ENCODE data around the gene NKX6-2.

DNA sequence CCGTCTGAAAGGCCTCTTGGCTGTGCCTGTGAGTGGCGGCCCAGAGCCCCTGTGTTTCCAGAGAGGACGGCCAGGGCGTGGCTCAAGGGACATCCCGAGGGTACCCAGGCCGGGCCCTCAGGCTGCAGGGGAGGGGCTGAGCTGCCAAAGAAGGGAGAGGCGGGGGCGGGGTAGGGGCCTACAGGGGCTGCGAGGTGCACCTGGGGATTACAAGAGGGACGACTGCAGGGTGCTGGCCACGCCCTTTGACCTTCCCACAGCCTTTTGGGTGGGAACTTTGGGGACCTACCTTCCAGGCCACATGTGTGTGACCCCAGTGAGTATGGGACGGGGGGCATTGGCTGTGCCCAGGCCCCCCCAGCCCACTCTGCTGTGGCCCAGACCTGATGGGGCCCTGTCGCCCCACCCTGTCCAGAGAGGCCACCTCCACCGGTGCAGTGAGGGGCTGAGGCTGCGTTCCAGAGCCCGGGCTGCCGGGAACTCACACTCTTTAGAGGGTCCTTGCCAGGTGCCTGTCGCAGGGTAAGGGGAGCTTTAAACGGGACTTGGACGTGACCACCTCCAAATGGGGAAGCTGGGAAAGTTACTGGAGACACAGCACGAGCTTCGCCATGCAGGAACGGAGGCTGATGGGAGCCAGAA lies 19.0 kb upstream of the NKX6-2 start:
- TF ChIP-seq, protein P1, sequence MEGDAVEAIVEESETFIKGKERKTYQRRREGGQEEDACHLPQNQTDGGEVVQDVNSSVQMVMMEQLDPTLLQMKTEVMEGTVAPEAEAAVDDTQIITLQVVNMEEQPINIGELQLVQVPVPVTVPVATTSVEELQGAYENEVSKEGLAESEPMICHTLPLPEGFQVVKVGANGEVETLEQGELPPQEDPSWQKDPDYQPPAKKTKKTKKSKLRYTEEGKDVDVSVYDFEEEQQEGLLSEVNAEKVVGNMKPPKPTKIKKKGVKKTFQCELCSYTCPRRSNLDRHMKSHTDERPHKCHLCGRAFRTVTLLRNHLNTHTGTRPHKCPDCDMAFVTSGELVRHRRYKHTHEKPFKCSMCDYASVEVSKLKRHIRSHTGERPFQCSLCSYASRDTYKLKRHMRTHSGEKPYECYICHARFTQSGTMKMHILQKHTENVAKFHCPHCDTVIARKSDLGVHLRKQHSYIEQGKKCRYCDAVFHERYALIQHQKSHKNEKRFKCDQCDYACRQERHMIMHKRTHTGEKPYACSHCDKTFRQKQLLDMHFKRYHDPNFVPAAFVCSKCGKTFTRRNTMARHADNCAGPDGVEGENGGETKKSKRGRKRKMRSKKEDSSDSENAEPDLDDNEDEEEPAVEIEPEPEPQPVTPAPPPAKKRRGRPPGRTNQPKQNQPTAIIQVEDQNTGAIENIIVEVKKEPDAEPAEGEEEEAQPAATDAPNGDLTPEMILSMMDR (IDR thresholded peaks at IDR 0.05): no peak
- TF ChIP-seq POLR2AphosphoS5 (IDR thresholded peaks at IDR 0.05): no peak
